Left lung (tissue), 10 donors: Measurements from ENCODE around the gene SND1. TPM values are rescaled to one million over a fixed set of nuclear protein-coding genes. Genes with fewer than 3 reads are reported as not detected.
"Not testable (repeated sequence)": the region's sequence is repeated elsewhere in the genome, so short reads cannot be mapped to it uniquely, and the experiment has no call there.

Source experiments
- ATAC-seq: fragments of 200-7000 bp; cut with Tn5 transposase; one replicate; pipeline ENCODE4 v1.9.1; 2020; ENCODE audit warnings: moderate library complexity
- DNase-seq, 4 donors: peaks; one replicate each; pipeline ENCODE4 v3.0.0-alpha.2; 2013 to 2020
- H3K27ac ChIP-seq, 2 donors: fragments of 200-600 bp; sonication (generic) in 1 of 2; one replicate each; pipeline versions ENCODE4 v1.5.0 to v1.8.0; 2020 to 2021
- H3K27me3 ChIP-seq, 2 donors: fragments of 200-600 bp; sonication (generic) in 1 of 2; one replicate each; pipeline versions ENCODE4 v1.5.0 to v1.8.0; 2020 to 2021
- H3K36me3 ChIP-seq, 2 donors: fragments of 200-600 bp; sonication (generic) in 1 of 2; one replicate each; pipeline versions ENCODE4 v1.5.0 to v1.8.0; 2020 to 2021
- H3K4me1 ChIP-seq, 2 donors: fragments of 200-600 bp; one replicate each; pipeline ENCODE4 v1.8.0; 2021
- H3K4me3 ChIP-seq, 2 donors: fragments of 200-600 bp; sonication (generic) in 1 of 2; one replicate each; pipeline versions ENCODE4 v1.5.0 to v1.8.0; 2020 to 2021; ENCODE audit warnings: mild to moderate bottlenecking in 1 of 2
- H3K9me3 ChIP-seq, 2 donors: fragments of 200-600 bp; sonication (generic) in 1 of 2; one replicate each; pipeline versions ENCODE4 v1.5.0 to v1.8.0; 2020 to 2021
- CTCF ChIP-seq, 2 donors: fragments of 200-600 bp; sonication (generic) in 1 of 2; IDR thresholded peaks; one replicate each; pipeline versions ENCODE4 v1.5.0 to v1.8.0; 2021; ENCODE audit warnings: antibody characterized with exemption in 2 of 2
- intact Hi-C, 2 donors: fragments of 100-400 bp; cut with DNase I; formaldehyde crosslinking; loops; one replicate each; pipeline versions ENCODE4 v1.11.2 to v1.14.2; 2022
- polyA plus RNA-seq, 6 donors: library from polyadenylated mRNA; unstranded; fragments of 120-200 nt; gene quantifications; one replicate each; pipeline ENCODE4 v1.2.1, GENCODE V29; 2013; ENCODE audit not compliant: insufficient read length in 6 of 6
- total RNA-seq, 2 donors: library from RNA; stranded (reverse); fragmentation: NEBNext Ultra II Directional; extraction: Animal tissue kit (Norgen Biotek cat#: 25700); gene quantifications; one replicate each; pipeline ENCODE4 v1.2.1, GENCODE V29; 2021
- donor health status: DM: no; HTN: yes; CAD: no.
- donor health status: DM: no; HTN: no; CAD: no.

The SND1 gene
- total and polyA plus RNA-seq, 8 donors = 141 to 229 (median 156) TPM

GRCh38 chr7:128104108-128104742 is 452.2 kb downstream of the SND1 start:
- intact Hi-C loops = no loop called here
- Histone ChIP-seq H3K27ac (no peak overlapping the region), H3K27me3 (peaks cover 15 to 45% of the 10 kb centered on the region in 2 donors), H3K9me3 (no peaks in the 10 kb centered on the region), H3K4me3 (peak overlapping the region; percentile 14 to 22), H3K4me1 (peaks cover 10 to 25% of the 10 kb centered on the region in 2 donors), H3K36me3 (no peaks in the 10 kb centered on the region)
- TF ChIP-seq CTCF (IDR thresholded peaks at IDR 0.05) = no peak
- ATAC-seq (peak; percentile 12), DNase-seq (peak in 1 of 4 donors; percentile 29)

GRCh38 chr7:128105228-128106022 is 453.4 kb downstream of the SND1 start:
- H3K27ac ChIP-seq = no peak overlapping the region
- no peaks in the 10 kb centered on the region for H3K9me3 ChIP-seq
- DNase-seq (no peak), ATAC-seq (no peak)
- H3K27me3 ChIP-seq = peaks cover 15 to 45% of the 10 kb centered on the region in 2 donors
- TF ChIP-seq CTCF (IDR thresholded peaks at IDR 0.05) = no peak
- no peak overlapping the region for H3K4me3 ChIP-seq
- H3K36me3 ChIP-seq = no peaks in the 10 kb centered on the region
- intact Hi-C loops = no loop called here
- H3K4me1 ChIP-seq = peaks cover 10 to 28% of the 10 kb centered on the region in 2 donors

GRCh38 chr7:128106821-128107220 is 454.8 kb downstream of the SND1 start:
- Histone ChIP-seq H3K4me3 (no peak overlapping the region), H3K4me1 (peaks cover 10 to 36% of the 10 kb centered on the region in 2 donors), H3K9me3 (no peaks in the 10 kb centered on the region), H3K36me3 (no peaks in the 10 kb centered on the region), H3K27me3 (peaks cover 15 to 45% of the 10 kb centered on the region in 2 donors), H3K27ac (no peak overlapping the region)
- TF ChIP-seq CTCF (IDR thresholded peaks at IDR 0.05) = no peak
- intact Hi-C loops = no loop called here
- DNase-seq = peak in 1 of 4 donors; percentile 2
- ATAC-seq = no peak

GRCh38 chr7:128107516-128107915 is 455.5 kb downstream of the SND1 start:
- DNase-seq = peak in 1 of 4 donors; percentile 16

GRCh38 chr7:128108129-128108528 is 456.1 kb downstream of the SND1 start:
- no peak for TF ChIP-seq CTCF (IDR thresholded peaks at IDR 0.05)
- no peaks in the 10 kb centered on the region for H3K36me3 ChIP-seq
- no peak overlapping the region for H3K4me3 ChIP-seq
- H3K27me3 ChIP-seq = peaks cover 14 to 41% of the 10 kb centered on the region in 2 donors
- ATAC-seq (no peak), DNase-seq (peak in 1 of 4 donors; percentile 27)
- H3K9me3 ChIP-seq = no peaks in the 10 kb centered on the region
- H3K27ac ChIP-seq = no peak overlapping the region
- H3K4me1 ChIP-seq = peaks cover 10 to 41% of the 10 kb centered on the region in 2 donors
- intact Hi-C loops = no loop called here

More at GRCh38 chr7:128107516-128107915, 455.5 kb downstream of the SND1 start:
- H3K4me3 ChIP-seq, H3K36me3 ChIP-seq, intact Hi-C loops, H3K27ac ChIP-seq, H3K9me3 ChIP-seq, ATAC-seq: not testable (repeated sequence)
- Histone ChIP-seq H3K4me1 (peaks cover 10 to 41% of the 10 kb centered on the region in 2 donors), H3K27me3 (peaks cover 15 to 45% of the 10 kb centered on the region in 2 donors)
